Kidney epithelial cell (primary cell): ENCODE results near the gene HOXD12. TPM values are rescaled to one million over a fixed set of nuclear protein-coding genes. Genes with fewer than 3 reads are reported as not detected.

Experiments
- DNase-seq: peaks from one replicate; pipeline ENCODE4 v3.0.0-alpha.2; 2010; ENCODE audit warnings: low read depth
- H3K27me3 ChIP-seq: 2 replicates; pipeline ENCODE4 v1.6.0; 2011; ENCODE audit warnings: low read length; ENCODE audit not compliant: control insufficient read depth, insufficient read depth
- H3K36me3 ChIP-seq: 2 replicates; pipeline ENCODE4 v1.5.1; 2011; ENCODE audit warnings: low read length; ENCODE audit not compliant: control insufficient read depth, insufficient read depth
- H3K4me3 ChIP-seq: 2 replicates; pipeline ENCODE4 v1.5.1; 2011; ENCODE audit warnings: low read depth, mild to moderate bottlenecking, control low read depth, low read length
- CTCF ChIP-seq: IDR thresholded peaks from 2 replicates; pipeline ENCODE4 v1.5.1; 2011; ENCODE audit warnings: mild to moderate bottlenecking, moderate library complexity, low read length, control low read depth, inconsistent platforms; ENCODE audit not compliant: insufficient read depth, poor library complexity, severe bottlenecking
- total RNA-seq: library from RNA; depleted of rRNA; stranded (reverse); fragments of >200 nt; gene quantifications from 2 replicates; pipeline ENCODE4 v1.2.3, GENCODE V29; 2015

The HOXD12 gene
- total RNA-seq, 1 donor from 2014 or later: not detected

DNA sequence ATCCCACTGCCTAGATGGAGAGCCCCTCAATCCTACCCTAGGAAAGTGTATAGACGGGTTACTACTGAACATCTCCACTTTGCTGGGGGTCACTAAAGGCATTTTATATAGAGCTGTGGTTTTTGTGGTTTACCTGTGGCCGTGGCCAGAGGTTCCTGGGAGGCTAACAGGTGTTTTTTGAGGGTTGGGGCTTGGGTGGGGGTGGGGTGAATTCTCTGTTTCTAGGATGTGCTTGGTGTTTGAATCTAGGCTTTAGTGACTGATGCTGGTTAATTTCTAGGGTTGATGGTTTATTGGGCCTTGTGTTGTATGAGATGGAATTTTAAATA lies 37.6 kb downstream of the HOXD12 start:
- Histone ChIP-seq H3K4me3 (peak overlapping the region; percentile 92), H3K36me3 (no peaks in the 10 kb centered on the region), H3K27me3 (no peaks in the 10 kb centered on the region)
- TF ChIP-seq CTCF: no peak
- DNase-seq: no peak

DNA sequence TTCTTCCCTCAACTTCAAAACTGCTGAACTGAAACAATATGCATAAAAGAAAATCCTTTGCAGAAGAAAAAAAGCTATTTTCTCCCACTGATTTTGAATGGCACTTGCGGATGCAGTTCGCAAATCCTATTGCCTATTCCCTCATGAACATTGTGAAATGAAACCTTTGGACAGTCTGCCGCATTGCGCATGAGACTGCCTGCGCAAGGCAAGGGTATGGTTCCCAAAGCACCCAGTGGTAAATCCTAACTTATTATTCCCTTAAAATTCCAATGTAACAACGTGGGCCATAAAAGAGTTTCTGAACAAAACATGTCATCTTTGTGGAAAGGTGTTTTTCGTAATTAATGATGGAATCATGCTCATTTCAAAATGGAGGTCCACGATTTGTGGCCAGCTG lies 38.3 kb downstream of the HOXD12 start:
- no peak for DNase-seq
- no peaks in the 10 kb centered on the region for H3K36me3 ChIP-seq
- H3K4me3 ChIP-seq: peak overlapping the region; percentile 92
- no peaks in the 10 kb centered on the region for H3K27me3 ChIP-seq
- TF ChIP-seq CTCF: no peak

DNA sequence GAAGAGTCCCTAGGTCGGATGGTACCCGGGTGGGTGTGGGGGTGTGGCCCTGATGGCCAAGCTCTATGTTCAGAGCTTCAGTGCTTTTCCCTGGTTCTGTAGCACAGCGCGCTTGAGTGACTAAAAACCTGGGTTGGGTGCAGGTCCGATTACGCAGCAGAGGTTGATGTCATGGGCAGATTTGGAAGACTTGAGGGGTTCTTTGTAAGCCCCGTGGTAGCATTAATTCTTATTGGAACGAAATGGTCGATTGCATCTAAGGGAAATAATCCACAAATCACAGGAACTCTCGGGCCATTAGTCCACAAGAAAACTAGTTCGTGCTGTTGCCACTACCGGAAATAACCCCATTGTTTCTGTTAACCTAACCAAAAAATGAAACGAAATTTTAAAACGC lies 38.9 kb downstream of the HOXD12 start:
- H3K36me3 ChIP-seq: no peaks in the 10 kb centered on the region
- peak overlapping the region; percentile 92 for H3K4me3 ChIP-seq
- H3K27me3 ChIP-seq: no peaks in the 10 kb centered on the region
- DNase-seq: no peak
- TF ChIP-seq CTCF: no peak

DNA sequence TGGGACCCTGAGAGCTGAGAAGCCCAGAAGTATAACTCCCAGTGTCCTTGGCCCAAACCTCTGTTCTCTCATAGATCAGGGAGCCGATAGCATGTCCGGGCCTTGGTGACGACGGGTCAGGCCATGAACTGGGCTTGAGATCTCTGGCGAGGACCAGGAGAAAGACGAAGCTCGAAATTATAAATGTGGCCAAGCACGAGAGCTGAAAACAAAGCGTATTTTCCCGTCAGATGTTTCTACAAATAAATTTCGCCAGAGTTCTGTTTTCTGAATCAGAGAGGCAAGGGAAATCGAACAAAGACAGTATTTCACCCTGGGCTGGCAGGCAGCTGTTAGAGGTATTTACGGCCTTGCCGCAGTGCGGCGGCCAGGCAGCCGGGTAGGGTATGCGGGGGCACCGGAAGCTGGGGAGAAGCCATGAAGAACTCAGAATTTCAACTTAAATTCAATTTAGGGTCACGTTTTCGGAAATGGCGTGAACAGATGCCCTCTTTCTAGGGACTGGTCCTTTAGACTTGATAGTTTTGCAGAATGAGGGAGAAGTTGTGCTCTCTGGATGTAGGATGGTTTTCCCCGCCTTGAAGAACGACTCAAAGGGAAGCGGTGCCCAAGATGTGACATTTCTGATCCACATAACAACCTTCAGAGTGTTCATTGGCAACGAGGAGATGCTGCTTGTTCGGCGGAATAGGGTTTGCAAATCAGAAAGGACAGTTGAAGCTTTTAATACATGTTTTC lies 39.5 kb downstream of the HOXD12 start:
- TF ChIP-seq CTCF: no peak
- Histone ChIP-seq H3K27me3 (no peaks in the 10 kb centered on the region), H3K36me3 (no peaks in the 10 kb centered on the region), H3K4me3 (peak overlapping the region; percentile 92)
- no peak for DNase-seq

GRCh38 chr2:176139661-176140512 lies 40.3 kb downstream of the HOXD12 start:
- Histone ChIP-seq H3K4me3 (peak overlapping the region; percentile 92), H3K36me3 (no peaks in the 10 kb centered on the region), H3K27me3 (no peaks in the 10 kb centered on the region)
- TF ChIP-seq CTCF: no peak
- no peak for DNase-seq
